Measurements from ENCODE around the gene ELP6. TPM values are rescaled to one million over a fixed set of nuclear protein-coding genes. Genes with fewer than 3 reads are reported as not detected.
"Not testable (repeated sequence)": the region's sequence is repeated elsewhere in the genome, so short reads cannot be mapped to it uniquely, and the experiment has no call there.

Gene ELP6
- total and polyA plus RNA-seq, 7 experiments from 2014 or later = 18.8 to 43.1 (median 32.0) TPM

DNA sequence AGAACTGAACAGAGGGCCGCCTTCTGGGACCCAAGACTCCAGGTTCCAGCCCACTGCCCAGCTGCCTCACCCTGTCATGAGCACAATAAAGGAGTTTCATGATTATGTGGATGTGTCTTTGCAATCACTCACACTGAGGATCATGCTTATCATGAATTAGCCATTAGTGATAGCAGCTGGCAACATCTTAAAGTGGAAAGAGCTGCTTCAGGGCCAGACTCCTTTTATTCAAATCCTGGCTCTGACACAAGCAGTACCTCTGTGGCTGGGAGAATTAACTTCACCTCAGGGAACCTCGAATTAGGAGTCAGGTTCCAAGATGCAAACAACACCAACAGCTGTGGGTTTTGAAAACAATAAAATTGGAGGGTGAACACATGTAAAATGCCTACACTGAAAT, 31.1 kb downstream of the ELP6 start:
- Histone ChIP-seq H3K4me3 (ENCODE audit: low read length) (no peak overlapping the region), H3K27me3 (ENCODE audit: control insufficient read depth in 2 of 2, insufficient read depth in 2 of 2, low read length in 2 of 2) (no peaks in the 10 kb centered on the region), H3K36me3 (ENCODE audit: control insufficient read depth in 2 of 3, insufficient read depth in 3 of 3, low read length in 3 of 3) (no peaks in the 10 kb centered on the region), H3K4me1 (ENCODE audit: control insufficient read depth in 2 of 2, insufficient read depth in 2 of 2, low read length in 2 of 2) (no peaks in the 10 kb centered on the region), H3K9me3 (ENCODE audit: control insufficient read depth in 2 of 3, low read length in 3 of 3) (no peaks in the 10 kb centered on the region), H3K27ac (ENCODE audit: low read depth, low read length) (no peak overlapping the region)
- DNase-seq (no peak), ATAC-seq (no peak)
- peaks cover 0 to 5% (median 0%) of the 10 kb centered on the region in 7 donors for H3K4me1 Mint-ChIP-seq
- intact Hi-C loops (cut with micrococcal nuclease) = no loop called here
- no peaks in the 10 kb centered on the region for H3K9me3 Mint-ChIP-seq
- H3K27ac Mint-ChIP-seq = peak overlapping the region in 2 of 9 donors; percentile 28 to 41
- CTCF ChIA-PET = no interaction called here
- no peaks in the 10 kb centered on the region for H3K27me3 Mint-ChIP-seq
- POLR2A ChIA-PET = interaction anchor here (0.6 kb wide), 2 partner anchors 15 to 191 kb away, joined by 3 read pairs; no protein-coding TSS in a partner anchor
- H3K36me3 Mint-ChIP-seq = peaks cover 0 to 10% (median 4%) of the 10 kb centered on the region in 5 donors
- no peak overlapping the region for H3K4me3 Mint-ChIP-seq

DNA sequence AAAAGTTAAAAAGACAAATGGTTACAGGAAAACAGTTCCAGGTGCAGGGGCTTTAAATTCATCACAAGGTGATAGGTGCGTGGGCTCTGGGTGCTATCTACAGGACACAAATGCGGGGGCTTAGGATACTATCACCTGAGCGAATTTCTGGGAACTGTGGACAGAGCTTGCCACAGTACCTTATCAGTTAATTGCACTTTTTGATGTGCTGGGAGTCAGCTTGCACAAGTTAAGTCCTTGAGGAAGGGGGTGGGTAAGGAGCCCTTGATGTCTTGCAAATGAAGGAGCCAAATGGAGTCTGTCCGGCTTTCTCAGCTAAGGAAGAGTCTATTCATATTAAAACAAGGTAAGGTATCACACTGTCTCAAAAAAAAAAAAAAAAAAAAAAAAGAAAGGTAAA, 31.7 kb downstream of the ELP6 start:
- intact Hi-C loops (cut with micrococcal nuclease); H3K27ac Mint-ChIP-seq: not testable (repeated sequence)

DNA sequence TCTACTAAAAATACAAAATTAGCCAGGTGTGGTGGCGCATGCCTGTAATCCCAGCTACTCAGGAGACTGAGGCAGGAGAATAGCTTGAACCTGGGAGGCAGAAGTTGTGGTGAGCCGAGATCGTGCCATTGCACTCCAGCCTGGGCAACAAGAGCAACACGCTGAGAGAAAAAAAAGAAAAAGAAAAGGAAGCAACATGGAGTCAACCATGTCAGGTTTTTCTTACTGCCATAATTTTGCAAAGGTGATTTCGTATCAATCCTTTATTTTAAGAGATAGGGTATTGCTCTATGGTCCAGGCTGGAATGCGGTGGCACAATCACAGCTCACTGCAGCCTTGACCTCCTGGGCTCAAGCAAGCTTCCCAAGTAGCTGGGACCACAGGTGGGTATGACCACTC, 33.2 kb downstream of the ELP6 start:
- H3K4me3 ChIP-seq (ENCODE audit: low read length); H3K9me3 ChIP-seq (ENCODE audit: control insufficient read depth in 2 of 3, low read length in 3 of 3); H3K36me3 Mint-ChIP-seq; H3K27ac ChIP-seq (ENCODE audit: low read depth, low read length); H3K36me3 ChIP-seq (ENCODE audit: control insufficient read depth in 2 of 3, insufficient read depth in 3 of 3, low read length in 3 of 3); H3K27me3 Mint-ChIP-seq; H3K27me3 ChIP-seq (ENCODE audit: control insufficient read depth in 2 of 2, insufficient read depth in 2 of 2, low read length in 2 of 2); DNase-seq; POLR2A ChIA-PET; H3K4me3 Mint-ChIP-seq; H3K9me3 Mint-ChIP-seq; H3K27ac Mint-ChIP-seq; intact Hi-C loops (cut with micrococcal nuclease); ATAC-seq: not testable (repeated sequence)
- peaks cover under 1 to 17% (median 10%) of the 10 kb centered on the region in 7 donors for H3K4me1 Mint-ChIP-seq
- H3K4me1 ChIP-seq (ENCODE audit: control insufficient read depth in 2 of 2, insufficient read depth in 2 of 2, low read length in 2 of 2) = peaks cover 6 to 12% of the 10 kb centered on the region in 2 donors
- CTCF ChIA-PET = interaction anchor here (0.5 to 1.2 kb wide), 2 partner anchors 14 to 59 kb away, joined by 3 to 4 read pairs; no protein-coding TSS in a partner anchor

More for the DNA sequence above, 31.7 kb downstream of the ELP6 start:
- ChIA-PET CTCF (interaction anchor here (0.6 kb wide), 1 partner anchor 61 kb away, joined by 4 read pairs; no protein-coding TSS in a partner anchor), POLR2A (interaction anchor here (0.6 kb wide), 1 partner anchor 15 kb away, joined by 3 read pairs; no protein-coding TSS in a partner anchor)
- H3K27me3 ChIP-seq (ENCODE audit: control insufficient read depth in 2 of 2, insufficient read depth in 2 of 2, low read length in 2 of 2); H3K27ac ChIP-seq (ENCODE audit: low read depth, low read length); H3K9me3 ChIP-seq (ENCODE audit: control insufficient read depth in 2 of 3, low read length in 3 of 3); ATAC-seq; H3K4me1 ChIP-seq (ENCODE audit: control insufficient read depth in 2 of 2, insufficient read depth in 2 of 2, low read length in 2 of 2); H3K36me3 Mint-ChIP-seq; DNase-seq; H3K9me3 Mint-ChIP-seq; H3K4me1 Mint-ChIP-seq; H3K4me3 ChIP-seq (ENCODE audit: low read length); H3K36me3 ChIP-seq (ENCODE audit: control insufficient read depth in 2 of 3, insufficient read depth in 3 of 3, low read length in 3 of 3); H3K27me3 Mint-ChIP-seq; H3K4me3 Mint-ChIP-seq: not testable (repeated sequence)

DNA sequence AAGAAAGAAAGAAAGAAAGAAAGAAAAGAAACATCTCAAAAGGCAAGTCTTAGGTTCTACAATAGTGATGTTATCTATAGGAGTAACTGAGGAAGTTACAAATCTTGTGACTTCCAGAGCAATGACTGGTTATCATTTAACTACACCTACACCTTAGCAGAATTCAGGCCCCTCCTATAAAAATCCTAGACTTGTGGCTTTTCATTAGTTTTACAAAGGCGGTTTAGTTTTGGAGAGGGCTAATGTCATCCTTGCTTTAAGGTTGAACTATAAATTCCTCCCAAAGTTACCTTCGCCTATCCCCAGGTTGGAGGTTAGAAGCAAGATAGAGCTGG, 33.7 kb downstream of the ELP6 start:
- H3K4me1 ChIP-seq (ENCODE audit: control insufficient read depth in 2 of 2, insufficient read depth in 2 of 2, low read length in 2 of 2) = peaks cover 8 to 14% of the 10 kb centered on the region in 2 donors
- no peak for DNase-seq
- H3K9me3 ChIP-seq (ENCODE audit: control insufficient read depth in 2 of 3, low read length in 3 of 3) = no peaks in the 10 kb centered on the region
- no peaks in the 10 kb centered on the region for H3K36me3 ChIP-seq (ENCODE audit: control insufficient read depth in 2 of 3, insufficient read depth in 3 of 3, low read length in 3 of 3)
- intact Hi-C loops (cut with micrococcal nuclease) = loop anchor here (5.0 to 10.0 kb wide), 2 partner anchors 315 to 772 kb away; partner anchors contain the start of gene SETD2 (in 1 of the 2)
- POLR2A ChIA-PET = no interaction called here
- no peak for ATAC-seq
- Mint-ChIP-seq H3K27me3 (no peaks in the 10 kb centered on the region), H3K36me3 (no peaks in the 10 kb centered on the region), H3K4me3 (no peak overlapping the region), H3K9me3 (no peaks in the 10 kb centered on the region), H3K27ac (no peak overlapping the region), H3K4me1 (peaks cover 6 to 22% (median 15%) of the 10 kb centered on the region in 7 donors)
- H3K27me3 ChIP-seq (ENCODE audit: control insufficient read depth in 2 of 2, insufficient read depth in 2 of 2, low read length in 2 of 2) = no peaks in the 10 kb centered on the region
- H3K27ac ChIP-seq (ENCODE audit: low read depth, low read length) = no peak overlapping the region
- CTCF ChIA-PET = interaction anchor here (1.2 kb wide), 1 partner anchor 58 kb away, joined by 3 read pairs; no protein-coding TSS in a partner anchor
- H3K4me3 ChIP-seq (ENCODE audit: low read length) = no peak overlapping the region

DNA sequence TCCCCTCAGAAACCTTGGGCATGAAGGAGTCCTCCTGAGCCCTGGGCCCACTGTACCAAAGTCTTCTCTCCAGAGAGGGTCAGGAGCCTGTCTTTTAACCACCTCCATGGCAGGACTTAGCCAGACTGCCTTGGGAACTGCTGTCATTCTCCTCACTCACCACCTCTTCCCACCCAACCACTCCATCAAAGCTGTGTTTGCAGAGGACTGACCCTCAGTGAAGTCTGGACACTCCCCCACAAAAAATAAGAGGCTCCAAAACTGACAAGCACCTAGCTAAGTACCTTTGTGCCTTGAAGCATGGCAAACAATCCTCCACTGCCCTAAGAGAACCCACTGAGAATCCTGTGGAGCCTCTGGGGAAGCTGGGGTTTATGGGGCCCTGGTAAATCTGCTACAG, 35.5 kb downstream of the ELP6 start:
- CTCF ChIA-PET = no interaction called here
- Histone ChIP-seq H3K27me3 (ENCODE audit: control insufficient read depth in 2 of 2, insufficient read depth in 2 of 2, low read length in 2 of 2) (no peaks in the 10 kb centered on the region), H3K4me3 (ENCODE audit: low read length) (no peak overlapping the region), H3K4me1 (ENCODE audit: control insufficient read depth in 2 of 2, insufficient read depth in 2 of 2, low read length in 2 of 2) (peaks cover 19 to 20% of the 10 kb centered on the region in 2 donors), H3K36me3 (ENCODE audit: control insufficient read depth in 2 of 3, insufficient read depth in 3 of 3, low read length in 3 of 3) (no peaks in the 10 kb centered on the region), H3K27ac (ENCODE audit: low read depth, low read length) (no peak overlapping the region), H3K9me3 (ENCODE audit: control insufficient read depth in 2 of 3, low read length in 3 of 3) (no peaks in the 10 kb centered on the region)
- ATAC-seq = no peak
- Mint-ChIP-seq H3K4me3 (peak overlapping the region in 4 of 10 donors; percentile 9 to 47 (median 27)), H3K9me3 (no peaks in the 10 kb centered on the region), H3K36me3 (peaks cover 0 to 2% (median 0%) of the 10 kb centered on the region in 5 donors), H3K27ac (peak overlapping the region in 4 of 9 donors; percentile 28 to 72 (median 32)), H3K4me1 (peaks cover 20 to 40% (median 28%) of the 10 kb centered on the region in 7 donors), H3K27me3 (no peaks in the 10 kb centered on the region)
- no peak for DNase-seq
- intact Hi-C loops (cut with micrococcal nuclease) = loop anchor here (5.0 to 10.0 kb wide), 2 partner anchors 313 to 771 kb away; partner anchors contain the start of gene SETD2 (in 1 of the 2)
- POLR2A ChIA-PET = interaction anchor here (0.7 kb wide), 1 partner anchor 97 kb away, joined by 3 read pairs; the partner anchor contains the start of gene PTPN23

DNA sequence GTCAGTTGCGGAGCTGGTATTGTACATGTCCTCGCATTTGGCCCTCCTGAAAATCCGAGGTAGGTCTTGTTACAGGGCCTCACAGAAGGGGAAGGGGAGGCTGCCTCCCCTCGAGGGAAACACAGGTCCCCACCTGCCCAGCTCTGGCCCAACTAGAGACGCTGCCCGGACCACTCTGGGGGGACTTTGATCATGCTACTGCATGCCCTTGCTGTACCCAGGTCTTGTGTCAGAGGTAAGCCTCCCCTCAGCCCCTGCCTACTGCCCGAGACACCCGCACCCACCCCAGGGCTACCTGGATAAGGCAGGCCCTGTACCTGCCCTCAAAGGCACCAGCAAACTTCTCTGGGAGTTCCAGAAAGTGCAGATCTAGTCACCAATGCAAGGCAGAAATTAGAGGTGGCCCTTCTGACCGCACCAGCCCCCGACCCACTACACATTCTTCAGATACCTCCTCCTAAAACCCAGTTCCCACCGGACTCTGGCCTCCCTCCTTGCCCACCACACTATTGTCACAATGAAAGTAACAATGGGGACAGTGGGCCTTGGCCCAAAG, 36.8 kb downstream of the ELP6 start:
- peak overlapping the region; percentile 87 to 98 (median 90) for H3K4me3 Mint-ChIP-seq
- peak overlapping the region; percentile 46 to 95 (median 88) for H3K27ac Mint-ChIP-seq
- Histone ChIP-seq H3K27ac (ENCODE audit: low read depth, low read length) (peak overlapping the region; percentile 90), H3K9me3 (ENCODE audit: control insufficient read depth in 2 of 3, low read length in 3 of 3) (no peaks in the 10 kb centered on the region), H3K36me3 (ENCODE audit: control insufficient read depth in 2 of 3, insufficient read depth in 3 of 3, low read length in 3 of 3) (no peaks in the 10 kb centered on the region), H3K4me1 (ENCODE audit: control insufficient read depth in 2 of 2, insufficient read depth in 2 of 2, low read length in 2 of 2) (peaks cover 19 to 20% of the 10 kb centered on the region in 2 donors), H3K4me3 (ENCODE audit: low read length) (peak overlapping the region; percentile 69), H3K27me3 (ENCODE audit: control insufficient read depth in 2 of 2, insufficient read depth in 2 of 2, low read length in 2 of 2) (no peaks in the 10 kb centered on the region)
- CTCF ChIA-PET = interaction anchor here (1.0 to 3.6 kb wide), 2 partner anchors 36 to 55 kb away, joined by 3 to 38 read pairs; no protein-coding TSS in a partner anchor
- no peaks in the 10 kb centered on the region for H3K9me3 Mint-ChIP-seq
- ATAC-seq (no peak), DNase-seq (no peak)
- H3K4me1 Mint-ChIP-seq = peaks cover 20 to 47% (median 30%) of the 10 kb centered on the region in 7 donors
- POLR2A ChIA-PET = interaction anchor here (1.4 to 2.9 kb wide), 6 partner anchors 9 to 348 kb away, joined by 3 to 21 read pairs (median 4); partner anchors contain the start of genes ELP6 and SMARCC1
- H3K36me3 Mint-ChIP-seq = peaks cover 0 to 3% (median 0%) of the 10 kb centered on the region in 5 donors
- H3K27me3 Mint-ChIP-seq = no peaks in the 10 kb centered on the region
- intact Hi-C loops (cut with micrococcal nuclease) = loop anchor here (1.0 to 10.0 kb wide), 7 partner anchors 36 to 769 kb away; partner anchors contain the start of genes DHX30 (in 1 of the 2) and SETD2 (in 1 of the 2)
